NCI-H128 (cell line): ENCODE results near the gene WASF3.
"Not testable (repeated sequence)": the region's sequence is repeated elsewhere in the genome, so short reads cannot be mapped to it uniquely, and the experiment has no call there.

Experiments
- DNase-seq: peaks from one replicate; lab custom pipeline; 2025; ENCODE audit not compliant: unreplicated experiment; lab: John Stamatoyannopoulos, UW

WASF3 gene

GRCh38 chr13:26709461-26709860 lies 152.0 kb downstream of the WASF3 start:
- DNase-seq: no peak

DNA sequence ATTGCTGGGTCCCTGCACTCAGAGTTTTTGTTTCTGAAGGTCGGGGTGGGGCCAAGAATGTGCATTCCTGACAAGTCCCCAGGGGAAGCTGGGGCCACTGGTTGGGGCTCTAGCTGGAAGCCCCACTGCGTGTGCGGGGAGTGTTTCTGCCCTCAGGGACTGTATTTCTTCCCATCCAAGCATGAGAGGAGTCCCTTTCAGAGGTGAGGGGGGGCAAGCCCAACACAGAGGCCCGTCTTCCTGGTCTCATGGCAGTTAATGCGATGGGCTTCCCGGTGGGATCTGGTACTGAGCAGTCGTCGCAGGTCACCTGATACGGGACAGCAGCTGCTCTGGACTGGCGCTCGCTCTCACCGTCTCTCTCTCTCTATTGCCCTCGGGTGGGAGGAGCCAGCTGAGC lies 152.7 kb downstream of the WASF3 start:
- no peak for DNase-seq

DNA sequence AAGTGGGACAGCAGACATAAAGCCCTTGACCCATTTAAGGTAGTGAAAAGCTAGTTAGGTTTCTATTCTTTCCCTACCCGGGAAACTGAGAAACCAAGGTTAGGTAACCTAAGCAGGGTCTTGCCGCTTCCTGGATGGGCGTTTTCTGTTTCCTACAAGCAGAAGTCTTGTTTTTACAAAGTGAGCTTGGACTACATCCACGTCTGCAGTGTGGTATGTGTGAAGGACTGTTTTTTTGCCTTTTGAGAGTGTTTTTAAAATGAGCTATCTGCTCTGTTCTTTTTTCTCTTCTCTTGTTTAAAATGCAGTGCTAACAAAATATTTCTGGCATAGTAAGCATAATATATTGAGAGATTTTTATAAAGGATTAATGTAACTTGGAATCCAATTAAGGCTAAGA lies 153.7 kb downstream of the WASF3 start:
- DNase-seq: no peak

GRCh38 chr13:26713341-26713740 lies 155.9 kb downstream of the WASF3 start:
- DNase-seq: no peak

DNA sequence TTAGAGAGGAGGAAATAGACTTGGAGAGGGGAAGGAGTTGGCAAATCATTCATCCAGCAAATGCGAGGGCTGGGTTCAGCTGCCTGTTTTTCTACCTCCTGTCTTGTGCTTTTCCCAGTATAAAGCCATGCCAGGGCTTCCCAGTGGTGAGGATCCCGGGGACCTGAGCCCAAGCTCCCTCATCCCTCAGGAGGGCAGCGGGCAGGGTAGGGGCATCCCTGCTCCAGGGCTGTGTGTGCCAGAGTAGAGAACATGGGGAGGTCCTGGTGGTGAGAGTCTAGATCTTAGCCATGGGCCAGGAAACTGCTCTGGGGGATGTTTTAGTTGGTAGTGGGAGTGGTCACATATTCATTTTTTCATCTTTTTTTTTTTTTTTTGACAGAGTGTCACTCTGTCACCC lies 159.5 kb downstream of the WASF3 start:
- DNase-seq: no peak

DNA sequence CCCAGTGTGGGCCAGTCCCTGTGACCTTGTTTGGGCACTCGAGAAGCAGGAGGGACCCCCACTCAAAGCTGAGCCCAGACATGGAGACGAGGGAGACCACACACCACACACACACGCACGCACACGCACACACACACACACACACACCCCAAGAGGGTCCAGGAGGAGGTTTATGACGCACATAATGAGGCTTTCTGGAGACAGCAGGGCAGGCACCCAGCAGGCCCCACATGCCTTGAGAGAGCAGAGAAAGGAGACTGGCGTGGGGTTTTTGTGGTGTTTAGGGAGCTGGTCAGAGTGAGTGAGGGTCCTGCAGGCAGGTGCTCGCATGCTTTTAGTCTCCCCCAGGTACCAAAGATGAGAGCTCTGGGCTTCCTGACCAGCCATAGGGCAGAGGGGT lies 160.7 kb downstream of the WASF3 start:
- no peak for DNase-seq

DNA sequence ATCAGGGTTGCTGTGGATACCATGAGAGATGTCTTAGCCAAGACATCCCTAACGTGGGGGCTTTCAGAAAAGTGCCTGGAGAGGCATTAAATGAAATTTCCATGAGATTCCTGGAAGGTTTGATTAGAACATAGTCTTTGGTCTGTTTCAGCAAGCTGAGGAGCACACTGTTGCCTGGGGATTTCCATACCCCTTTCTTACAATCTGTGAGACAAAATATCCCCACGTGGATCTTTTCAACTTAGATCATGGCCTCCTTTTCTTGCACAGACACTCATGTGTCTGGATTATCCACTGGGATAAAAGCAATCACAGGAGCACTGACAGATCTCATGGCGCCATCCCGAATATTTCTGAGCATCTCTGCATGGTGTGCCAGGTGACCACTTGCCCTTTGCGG lies 161.4 kb downstream of the WASF3 start:
- DNase-seq: no peak

DNA sequence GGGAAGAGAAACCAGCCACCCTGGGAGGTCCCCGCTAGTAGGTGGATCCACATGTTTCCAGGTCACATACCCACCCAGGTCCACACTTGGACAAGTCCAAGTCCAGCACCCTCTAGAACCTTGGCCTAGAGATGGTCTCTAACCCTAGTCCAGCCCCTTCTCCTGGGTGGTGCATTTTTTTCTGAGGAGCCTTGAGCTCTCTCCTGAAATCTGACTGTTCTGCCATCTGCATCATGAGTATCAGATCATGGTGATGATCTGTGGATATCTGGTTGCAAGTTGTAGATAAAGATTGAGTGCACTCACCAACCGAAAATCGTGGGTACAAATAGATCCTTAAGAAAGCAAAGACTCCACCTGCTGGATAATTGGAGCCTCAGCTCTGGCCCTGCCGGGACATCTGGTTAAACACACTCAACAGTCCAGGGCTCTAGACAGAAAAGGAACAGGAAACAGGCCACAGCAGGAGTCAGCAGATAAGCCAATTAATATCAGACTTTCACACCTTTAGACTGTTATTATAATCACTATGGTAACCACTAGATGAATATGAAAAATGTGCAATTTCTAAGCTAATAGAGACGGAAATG lies 162.0 kb downstream of the WASF3 start:
- no peak for DNase-seq

DNA sequence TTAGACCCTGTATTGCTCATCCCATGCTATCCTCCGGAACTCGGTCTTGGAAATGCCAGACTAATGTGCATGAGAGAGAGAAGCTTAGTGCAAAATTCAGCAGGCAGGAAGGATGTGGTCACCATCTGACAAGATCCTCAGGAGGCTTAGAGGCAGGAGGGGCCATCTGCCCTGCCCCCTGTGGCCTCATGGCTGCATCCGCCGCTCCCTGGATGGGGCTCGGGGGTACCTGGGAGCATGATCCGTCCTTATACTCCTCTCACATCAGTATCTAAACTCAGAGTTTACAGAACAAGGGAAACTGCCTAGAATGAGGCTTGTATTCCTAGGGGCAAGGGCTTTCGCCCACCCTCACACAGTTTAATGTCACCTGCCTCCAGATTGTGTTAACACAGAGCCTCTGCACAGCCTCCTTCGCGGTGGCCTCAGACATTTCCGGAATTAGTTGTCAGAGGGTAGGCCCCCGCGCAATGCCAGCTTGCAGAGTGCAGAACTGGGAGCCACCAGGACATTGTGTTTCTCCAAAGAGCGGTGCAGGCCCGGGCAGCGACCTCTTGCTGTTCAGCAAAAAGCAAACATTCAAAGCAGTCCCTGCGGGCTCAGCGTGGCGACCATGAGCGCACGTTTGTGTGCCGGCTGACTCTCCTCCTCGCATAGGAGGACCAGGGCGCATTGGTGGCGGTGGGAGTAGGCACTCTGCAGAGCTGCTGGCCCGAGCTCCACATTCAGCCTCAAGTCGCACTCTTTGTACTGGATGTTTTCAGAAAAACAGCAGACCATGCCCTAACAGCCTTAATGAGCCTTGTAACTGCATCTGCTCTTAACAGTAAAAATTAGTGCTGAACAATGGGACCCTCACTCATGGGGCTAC lies 164.0 kb downstream of the WASF3 start:
- no peak for DNase-seq

DNA sequence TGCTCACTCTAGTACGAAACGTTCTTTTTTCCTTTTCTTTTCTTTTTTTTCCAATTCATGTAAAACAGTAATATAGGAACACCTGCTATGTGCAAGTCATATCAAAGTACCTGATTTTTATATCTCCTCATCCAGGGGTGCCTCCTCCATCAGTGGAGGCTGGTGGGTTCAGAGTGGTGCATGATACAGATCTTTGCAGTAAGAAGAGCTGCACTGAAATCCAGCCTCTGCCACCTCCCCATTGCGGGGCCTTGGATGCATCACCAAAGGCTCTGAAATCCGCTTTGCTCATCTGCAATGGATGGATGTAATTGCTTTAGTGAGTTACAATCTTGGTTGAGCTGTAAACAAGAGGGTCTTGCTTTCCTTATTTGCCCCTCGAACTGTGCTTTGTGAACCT lies 164.8 kb downstream of the WASF3 start:
- DNase-seq: no peak

DNA sequence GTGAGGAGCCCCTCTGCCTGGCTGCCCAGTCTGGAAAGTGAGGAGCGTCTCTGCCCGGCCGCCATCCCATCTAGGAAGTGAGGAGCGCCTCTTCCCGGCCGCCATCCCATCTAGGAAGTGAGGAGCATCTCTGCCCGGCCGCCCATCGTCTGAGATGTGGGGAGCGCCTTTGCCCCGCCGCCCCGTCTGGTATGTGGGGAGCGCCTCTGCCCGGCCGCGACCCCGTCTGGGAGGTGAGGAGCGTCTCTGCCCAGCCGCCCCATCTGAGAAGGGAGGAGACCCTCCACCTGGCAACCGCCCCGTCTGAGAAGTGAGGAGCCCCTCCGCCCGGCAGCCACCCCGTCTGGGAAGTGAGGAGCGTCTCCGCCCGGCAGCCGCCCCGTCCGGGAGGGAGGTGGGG lies 166.1 kb downstream of the WASF3 start:
- not testable (repeated sequence) for DNase-seq

- no peak for DNase-seq
Observed at GRCh38 chr13:26726684-26727083, 169.2 kb downstream of the WASF3 start.

DNA sequence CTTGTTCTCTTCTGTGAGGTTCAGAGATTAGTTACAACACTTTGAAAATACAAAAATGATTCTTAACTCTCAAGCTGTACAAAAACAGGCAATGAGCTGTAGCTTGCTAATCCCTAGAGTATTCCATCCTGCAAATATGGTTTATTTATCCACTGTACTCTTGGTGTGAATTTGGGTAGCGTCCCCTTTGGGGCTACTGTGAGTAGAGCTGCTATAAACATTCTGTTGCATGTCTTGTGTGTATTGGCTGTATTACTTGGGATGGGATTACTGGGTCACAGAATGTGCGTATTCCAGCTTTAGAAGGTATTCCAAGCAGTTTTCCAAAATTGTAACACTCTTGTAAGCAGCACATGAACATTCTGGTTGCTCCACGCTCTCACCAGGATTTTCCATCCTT lies 169.6 kb downstream of the WASF3 start:
- DNase-seq: no peak

GRCh38 chr13:26727633-26728032 lies 170.2 kb downstream of the WASF3 start:
- no peak for DNase-seq

GRCh38 chr13:26735677-26736076 lies 178.2 kb downstream of the WASF3 start:
- DNase-seq: no peak
